GF-D8 (cell line): ENCODE data around the gene TRPT1.
A peak's percentile ranks its signal among the peaks of the same experiment; 100 is the strongest.

Experiments
- DNase-seq: peaks from one replicate; lab custom pipeline; 2025; lab: John Stamatoyannopoulos, UW

TRPT1 gene

DNA sequence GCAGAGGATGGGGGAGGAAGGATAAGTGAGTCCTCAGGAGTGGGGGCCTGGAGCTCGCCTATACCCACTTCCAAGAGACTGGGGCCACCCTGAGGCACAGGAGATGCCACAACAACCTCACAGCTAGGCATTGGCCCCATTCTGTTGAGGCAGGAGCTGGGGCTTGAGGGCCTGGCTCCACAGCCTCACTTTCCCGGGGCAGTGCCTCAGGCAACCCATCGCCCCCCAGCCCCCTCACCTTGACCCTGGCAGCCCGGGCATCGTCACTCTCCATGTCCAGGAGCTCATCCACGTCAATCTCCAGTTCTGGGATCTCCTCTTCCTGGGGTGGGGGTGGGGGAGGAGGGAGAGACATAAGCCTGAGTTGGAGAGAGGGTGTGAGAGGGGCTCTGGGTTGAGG lies 19.0 kb upstream of the TRPT1 start:
- DNase-seq: no peak

DNA sequence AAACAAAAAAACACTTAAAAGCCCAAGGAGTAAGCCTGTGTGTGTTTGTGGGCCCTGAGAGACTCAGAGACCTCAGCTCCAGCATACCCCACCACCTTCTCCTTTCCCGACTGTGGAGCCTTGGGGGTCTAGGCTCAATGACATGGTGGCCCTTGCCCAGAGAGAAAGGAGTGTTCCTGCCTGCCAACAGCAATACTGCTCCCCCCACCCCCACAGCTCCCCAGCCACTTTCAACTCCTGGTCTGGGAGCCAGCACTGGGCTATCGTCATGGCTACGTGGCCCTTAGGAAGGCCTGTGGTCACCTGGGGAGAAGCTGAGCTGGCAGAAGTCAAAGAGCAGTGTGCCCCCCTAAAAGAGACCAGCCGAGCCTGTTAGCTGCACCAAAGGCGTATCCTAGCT lies 18.1 kb upstream of the TRPT1 start:
- DNase-seq: no peak

DNA sequence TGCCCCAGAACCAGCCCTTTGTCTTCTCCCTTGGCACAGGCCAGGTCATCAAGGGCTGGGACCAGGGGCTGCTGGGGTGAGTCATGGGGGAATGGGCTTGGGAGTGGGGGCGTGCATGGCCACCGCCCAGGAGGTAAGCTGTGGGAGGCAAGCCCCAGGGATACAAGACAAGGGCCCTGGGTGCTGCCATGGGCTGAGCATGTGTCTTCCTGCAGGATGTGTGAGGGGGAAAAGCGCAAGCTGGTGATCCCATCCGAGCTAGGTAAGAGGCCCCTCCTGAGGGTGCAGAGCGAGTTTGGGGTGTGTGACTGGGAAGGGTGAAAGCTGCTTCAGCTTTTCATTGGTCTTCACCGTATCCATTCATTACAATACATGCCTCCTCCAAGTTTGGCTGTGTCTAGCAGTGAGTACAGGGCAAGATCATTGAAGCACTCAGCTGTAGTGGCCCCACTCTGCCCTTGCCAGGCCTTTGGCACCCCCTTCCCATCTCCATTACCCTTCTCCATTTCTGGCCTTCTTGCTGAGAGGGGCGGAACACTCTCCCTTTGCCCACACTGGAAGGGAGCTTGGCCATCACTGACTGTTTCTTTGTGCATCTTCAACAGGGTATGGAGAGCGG lies 17.4 kb upstream of the TRPT1 start:
- no peak for DNase-seq

DNA sequence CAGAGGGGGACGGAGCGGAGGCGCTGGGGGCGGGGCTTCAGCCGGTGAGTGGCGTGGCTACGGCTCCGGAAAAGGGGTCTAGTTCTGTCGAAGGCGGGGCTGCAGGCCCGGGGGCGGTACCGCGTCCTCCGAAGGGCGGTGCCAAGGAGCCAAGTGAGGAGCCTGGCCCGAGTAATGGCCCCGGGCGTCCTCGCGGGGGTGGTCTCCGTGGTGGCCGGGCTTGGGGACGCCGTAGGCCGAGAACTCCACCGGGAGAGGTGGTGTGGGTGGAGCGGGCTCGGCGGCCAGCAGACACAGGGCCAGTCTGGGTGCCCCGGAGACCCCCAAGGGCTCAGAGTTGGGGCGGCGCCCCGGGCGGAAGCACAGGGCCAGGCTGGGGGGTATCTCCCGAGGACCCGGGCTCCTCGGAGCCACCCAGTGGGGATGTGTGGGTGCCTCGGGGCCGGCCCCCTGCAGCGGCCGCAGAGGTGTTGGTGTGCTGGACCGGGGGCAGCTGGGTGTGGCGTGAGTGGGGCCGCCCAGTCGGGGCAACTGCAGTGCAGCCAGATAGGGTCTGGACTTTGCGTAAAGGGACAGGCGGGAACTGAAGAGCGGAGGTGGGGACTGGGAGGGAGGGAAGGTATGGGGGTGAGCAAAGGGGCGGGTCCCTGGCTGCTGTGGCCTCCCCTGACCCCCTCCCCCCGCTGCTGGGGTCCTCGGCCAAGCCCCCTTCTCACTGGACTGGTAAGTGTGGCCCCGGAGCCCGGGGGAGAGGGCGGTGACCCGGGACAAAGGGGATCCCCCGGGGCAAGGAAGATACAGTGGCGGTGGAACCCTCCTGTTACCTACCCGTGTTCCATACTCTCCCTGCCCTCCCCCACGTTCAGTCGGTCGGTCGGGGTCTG lies 15.7 kb upstream of the TRPT1 start:
- peak; percentile 96 for DNase-seq

DNA sequence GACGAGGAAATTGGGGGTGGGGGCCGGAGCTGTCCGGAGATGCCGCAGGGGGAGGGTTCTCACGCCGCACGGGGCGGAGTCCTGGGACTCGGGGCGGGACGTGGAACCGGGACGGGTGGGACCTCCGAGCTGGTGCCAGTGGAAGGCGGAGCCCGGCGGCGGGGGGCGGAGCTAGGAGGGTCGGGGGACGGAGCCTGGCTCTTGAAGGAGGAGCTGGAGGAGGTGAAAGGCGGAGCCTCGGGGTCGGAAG lies 15.2 kb upstream of the TRPT1 start:
- DNase-seq: no peak

DNA sequence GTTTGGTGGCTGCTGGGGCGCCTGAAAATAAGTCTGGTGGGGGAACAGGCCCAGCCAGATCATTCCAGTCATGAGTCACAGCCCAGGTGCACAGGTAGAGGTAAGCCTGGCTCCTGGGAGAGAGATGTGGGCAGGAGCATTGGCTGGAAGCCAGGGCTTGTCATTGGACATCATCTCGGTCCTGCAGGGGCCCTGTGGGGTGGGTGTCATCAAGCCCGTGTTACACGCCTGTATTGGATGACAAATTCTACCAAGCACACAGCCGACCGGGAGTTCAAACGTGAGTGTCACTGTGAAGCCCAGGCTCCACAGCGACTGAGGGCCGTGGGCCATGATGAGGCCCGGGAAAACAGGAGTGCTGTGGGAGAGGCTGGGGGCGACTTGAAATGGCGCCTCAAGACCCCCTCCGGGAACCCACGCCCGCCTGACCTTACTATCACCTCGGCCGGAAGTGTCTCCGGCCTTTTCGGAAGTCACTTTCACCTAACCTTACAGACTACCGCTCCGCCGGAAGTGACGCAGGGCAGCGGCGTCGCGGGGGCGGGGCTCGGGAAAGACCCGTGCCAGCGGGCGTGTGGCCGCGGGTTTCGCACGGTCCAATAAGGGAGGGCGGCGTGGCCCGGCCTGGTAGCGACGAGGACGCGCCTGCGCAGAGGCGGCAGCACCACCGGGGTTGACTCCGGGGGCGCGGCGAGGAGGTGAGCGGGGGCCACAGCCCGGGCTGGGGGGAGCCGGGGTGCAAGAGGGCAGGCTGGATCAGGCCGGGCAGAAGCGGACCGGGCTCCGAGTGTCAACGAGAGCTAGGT lies 14.7 kb upstream of the TRPT1 start, which contains the start of gene FKBP2:
Gene FKBP2 (plus strand): TSS at position 661 of the 806 bp plus-strand sequence. CDS start 1,293 bp downstream, outside the sequence.
- DNase-seq: peak; percentile 91

DNA sequence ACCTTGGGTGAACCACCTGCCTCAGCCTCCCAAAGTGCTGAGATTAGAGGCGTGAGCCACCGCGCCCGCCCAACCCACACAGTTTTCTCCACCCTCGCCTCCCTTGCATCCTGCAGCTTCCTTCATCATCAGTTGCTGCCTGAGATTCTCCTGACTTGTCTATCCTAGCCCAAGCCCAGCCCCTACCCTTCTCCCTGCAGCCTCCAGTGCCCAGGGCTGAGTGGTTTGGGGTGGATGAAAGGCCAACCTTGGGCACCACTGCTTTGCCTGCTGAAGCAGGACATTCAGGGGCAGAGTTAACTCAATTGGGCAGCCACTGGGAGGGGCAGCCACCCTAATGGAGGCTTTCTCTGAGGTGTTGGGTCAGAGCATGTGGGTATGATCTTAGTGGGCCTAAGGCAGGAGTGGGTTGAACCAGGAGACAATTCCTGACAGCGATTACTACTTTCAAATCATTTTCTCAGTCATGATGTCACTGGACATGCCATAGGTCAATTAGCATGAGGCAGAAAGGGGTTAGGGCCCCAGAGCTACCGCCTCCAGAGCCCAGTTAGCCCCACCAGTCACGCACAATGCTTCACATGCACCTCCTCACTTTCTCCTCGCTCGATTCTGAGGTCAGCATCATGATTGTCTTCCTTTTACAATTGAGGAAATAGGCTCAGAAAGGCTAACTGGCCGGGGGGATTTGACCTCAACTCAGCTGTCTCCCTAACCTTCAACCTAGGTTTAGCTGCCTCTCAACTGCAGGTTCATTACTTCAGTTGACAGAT lies 13.9 kb upstream of the TRPT1 start:
- DNase-seq: peak; percentile 70

DNA sequence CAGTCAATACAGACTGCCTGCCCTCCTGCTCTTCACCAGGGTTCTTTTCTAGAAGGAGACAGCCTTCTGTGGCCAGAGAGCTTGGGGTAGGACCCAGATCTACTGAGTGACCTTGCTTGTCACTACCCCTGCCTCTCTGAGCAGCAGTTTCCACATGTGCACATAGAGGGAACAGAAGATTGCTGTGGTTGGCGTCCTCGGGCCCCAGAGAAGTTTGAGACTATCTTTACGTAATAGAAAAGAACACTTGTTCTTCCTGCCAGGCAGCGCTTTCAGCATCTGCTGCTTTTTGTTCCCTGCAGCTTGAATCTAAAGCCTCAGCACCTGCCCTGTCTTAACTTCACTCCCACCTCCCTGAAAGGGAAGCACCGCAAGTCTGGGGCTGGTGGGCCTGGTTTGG lies 13.0 kb upstream of the TRPT1 start:
- peak; percentile 81 for DNase-seq

DNA sequence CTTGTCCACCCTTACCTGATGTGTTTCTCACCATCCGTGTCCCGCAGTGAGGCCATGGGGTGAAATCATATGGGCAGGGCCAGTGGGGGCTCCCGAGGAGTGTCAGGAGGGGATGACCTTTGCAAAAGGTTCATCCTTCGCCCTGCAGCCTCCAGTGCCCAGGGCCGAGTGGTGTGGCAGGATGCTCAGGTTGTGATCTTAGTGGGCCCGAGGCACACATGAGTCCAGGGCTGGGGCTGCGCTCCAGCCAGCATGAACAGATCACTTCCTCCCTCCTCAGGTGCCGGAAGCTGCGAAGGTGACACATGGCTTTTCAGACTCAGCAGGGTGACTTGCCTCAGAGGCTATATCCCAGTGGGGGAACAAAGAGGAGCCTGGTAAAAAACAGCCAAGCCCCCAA lies 12.1 kb upstream of the TRPT1 start:
- DNase-seq: no peak

DNA sequence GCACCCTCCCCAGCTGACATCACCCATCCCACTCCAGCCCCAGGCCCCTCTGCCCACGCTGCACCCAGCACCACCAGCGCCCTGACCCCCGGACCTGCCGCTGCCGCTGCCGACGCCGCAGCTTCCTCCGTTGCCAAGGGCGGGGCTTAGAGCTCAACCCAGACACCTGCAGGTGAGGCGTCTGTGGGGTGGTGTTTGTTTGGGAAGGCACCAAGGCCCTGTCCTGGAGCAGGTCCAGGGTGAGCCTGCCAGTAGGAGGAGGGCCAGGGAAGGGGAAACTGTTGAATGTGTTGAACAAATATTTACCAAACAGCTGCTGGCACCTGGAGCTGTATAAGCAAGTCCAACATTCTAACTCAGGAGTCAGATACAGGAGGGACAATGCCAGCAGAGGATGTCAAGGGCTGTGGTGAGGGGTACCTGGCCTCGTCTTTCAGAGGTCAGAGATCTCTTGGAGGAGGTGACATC lies 11.5 kb upstream of the TRPT1 start:
- DNase-seq: no peak

DNA sequence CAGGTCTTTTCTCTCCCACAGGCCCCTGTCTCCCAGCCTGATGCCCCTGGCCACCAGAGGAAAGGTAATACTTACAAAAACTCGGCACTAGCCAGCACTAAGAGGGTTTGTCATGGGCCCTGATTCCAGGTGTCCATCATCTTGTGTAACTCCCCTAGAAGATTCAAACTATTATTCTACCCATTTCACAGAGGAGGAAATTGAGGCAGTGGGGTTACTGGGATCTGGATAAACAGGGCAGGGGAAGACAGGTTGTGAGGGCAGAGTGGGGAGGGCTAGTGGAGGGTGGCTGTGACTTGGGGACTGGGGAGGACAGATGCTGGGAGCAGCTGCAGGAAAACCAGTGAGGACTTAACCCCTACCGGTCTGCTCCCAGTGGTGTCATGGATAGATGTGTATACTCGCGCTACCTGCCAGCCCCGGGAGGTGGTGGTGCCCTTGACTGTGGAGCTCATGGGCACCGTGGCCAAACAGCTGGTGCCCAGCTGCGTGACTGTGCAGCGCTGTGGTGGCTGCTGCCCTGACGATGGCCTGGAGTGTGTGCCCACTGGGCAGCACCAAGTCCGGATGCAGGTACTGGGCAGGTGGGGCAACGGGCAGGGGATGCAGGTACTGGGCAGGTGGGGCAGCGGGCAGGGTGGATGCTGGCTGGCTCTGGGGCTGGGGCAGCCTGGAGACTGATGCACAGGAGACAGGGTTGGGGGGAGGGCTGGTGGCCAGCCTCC lies 9.6 kb upstream of the TRPT1 start:
- no peak for DNase-seq

DNA sequence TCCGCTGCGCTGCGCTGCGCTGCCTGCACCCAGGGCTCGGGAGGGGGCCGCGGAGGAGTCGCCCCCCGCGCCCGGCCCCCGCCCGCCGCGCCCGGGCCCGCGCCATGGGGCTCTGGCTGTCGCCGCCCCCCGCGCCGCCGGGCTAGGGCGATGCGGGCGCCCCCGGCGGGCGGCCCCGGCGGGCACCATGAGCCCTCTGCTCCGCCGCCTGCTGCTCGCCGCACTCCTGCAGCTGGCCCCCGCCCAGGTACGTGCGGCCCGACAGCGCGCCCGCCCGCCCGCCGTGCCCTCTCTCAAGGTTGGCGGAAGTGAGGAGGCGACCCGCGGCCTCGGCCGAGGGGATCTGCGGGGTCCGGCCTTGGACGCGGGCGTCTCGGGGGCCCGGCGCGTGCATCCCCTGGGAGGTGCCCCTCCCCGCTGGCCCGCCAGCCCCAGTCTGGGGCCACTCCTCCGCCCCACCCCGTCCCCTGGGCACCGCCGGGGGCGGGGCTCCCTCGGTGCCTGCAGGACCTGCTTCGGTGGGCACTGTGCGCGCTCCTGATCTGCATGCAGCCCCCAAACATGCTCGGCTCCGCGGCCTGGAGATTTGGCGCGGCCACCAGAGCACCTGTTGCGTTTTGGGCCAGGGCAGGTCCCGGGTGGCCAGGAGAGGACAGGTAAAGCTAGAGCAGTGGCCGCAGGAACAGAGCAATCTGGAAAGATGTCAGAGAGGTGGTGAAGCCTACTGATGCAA lies 8.8 kb upstream of the TRPT1 start:
- no peak for DNase-seq

DNA sequence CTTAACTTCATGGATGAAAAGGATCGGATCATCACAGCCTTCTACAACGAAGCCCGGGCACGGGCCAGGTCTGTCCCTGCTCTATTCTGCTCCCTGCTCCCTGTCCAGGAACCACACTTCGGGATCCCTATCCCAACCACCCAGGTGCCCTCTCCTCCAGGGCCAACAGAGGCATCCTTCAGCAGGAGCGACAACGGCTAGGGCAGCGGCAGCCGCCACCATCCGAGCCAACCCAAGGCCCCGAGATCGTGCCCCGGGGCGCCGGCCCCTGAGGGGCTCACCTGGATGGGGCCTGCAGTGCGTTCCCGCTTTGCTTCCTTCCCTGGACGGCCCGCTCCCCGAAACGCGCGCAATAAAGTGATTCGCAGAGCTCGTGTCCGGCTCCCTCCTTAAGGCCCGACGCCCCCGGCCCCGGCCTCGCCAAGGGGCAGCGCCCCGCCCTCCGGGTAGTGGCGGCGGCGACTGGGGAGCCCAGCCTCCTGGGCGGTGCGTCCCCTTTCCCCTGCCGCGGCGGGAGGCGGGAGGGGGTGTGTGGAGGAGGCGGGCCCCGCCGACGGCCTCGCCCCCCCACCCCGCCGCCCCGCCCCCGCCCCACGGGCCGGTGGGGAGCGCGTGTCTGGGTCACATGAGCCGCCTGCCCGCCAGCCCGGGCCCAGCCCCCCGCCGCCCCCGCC lies 8.1 kb upstream of the TRPT1 start, which contains the start of gene VEGFB:
Gene VEGFB (plus strand): TSS at position 672 of the 674 bp plus-strand sequence. CDS start 250 bp downstream, outside the sequence.
- no peak for DNase-seq

DNA sequence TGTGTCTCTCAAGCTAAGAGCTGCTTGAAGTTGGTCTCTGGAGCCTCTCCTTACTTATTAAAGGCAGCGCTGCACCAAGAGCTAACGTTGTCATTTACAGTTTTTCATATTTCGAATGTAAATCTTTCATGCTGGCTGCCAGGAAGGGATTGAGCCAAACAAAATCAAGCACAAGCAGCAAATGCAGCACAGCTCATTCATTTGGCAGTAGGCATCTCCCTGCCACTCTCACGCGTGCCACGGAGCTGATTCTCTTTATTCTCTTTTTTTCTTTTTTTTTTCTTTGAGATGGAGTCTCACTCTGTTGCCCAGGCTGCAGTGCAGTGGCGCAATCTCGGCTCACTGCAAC lies 7.0 kb upstream of the TRPT1 start:
- DNase-seq: no peak

DNA sequence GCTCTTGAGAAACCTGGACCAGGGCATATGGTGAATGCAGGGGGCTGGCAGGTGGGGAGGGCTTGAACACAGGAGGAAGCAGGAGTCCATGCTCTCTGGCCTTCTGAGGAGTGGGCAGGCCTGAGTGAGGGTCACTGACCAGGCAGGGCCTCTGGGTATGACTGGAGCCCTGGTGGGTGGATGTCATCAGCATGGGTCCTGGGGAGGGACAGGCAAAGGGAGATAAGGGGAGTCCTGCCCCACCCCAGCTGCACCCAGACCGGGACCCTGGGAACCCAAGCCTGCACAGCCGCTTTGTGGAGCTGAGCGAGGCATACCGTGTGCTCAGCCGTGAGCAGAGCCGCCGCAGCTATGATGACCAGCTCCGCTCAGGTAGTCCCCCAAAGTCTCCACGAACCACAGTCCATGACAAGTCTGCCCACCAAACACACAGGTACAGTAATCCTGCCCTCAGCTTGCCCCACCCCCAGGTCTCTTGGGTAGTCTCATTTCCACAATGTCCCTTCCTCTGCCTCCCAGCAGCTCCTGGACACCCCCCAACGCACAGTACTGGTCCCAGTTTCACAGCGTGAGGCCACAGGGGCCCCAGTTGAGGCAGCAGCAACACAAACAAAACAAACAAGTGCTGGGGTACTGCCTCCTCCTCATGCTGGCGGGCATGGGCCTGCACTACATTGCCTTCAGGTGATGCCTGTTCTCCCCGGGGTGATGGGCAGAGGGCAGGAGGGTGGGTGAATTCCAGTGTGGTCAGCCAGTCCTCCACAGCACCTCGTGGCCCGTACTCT lies 6.4 kb upstream of the TRPT1 start:
- DNase-seq: no peak

DNA sequence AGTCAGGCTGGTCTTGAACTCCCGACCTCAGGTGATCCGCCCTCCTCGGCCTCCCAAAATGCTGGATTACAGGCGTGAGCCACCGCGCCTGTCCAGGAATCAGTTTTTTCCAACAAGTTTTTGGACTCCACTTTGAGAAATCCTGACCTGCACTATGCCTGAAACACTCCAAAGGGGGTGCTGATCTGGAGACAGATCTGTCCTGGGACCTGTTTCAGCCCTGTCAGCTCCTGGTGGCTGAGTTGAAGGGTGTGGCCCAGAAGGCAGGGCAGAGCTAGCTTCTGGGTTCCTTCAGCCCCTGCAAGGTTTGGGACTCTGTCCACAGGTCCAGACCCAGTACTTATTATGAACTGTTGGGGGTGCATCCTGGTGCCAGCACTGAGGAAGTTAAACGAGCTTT lies 5.6 kb upstream of the TRPT1 start:
- no peak for DNase-seq

DNA sequence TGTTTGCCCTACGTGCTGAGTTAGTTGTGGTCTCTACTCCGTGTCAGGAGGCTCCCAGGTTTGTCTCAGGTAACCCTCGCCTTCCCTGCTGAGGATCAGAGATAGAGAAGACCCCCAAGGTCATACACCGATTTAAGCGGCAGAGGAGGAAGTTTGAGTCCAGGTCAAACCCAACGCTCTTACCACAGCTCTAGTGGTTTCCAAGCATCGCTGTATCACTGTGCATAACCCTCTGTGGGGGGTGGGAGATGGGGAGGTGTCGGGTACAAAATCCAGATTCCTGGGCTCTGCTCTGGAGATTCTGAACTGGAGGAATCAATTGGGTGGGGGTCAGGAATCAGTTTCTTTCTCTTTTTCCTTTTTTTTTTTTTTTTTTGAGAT lies 5.0 kb upstream of the TRPT1 start:
- no peak for DNase-seq

DNA sequence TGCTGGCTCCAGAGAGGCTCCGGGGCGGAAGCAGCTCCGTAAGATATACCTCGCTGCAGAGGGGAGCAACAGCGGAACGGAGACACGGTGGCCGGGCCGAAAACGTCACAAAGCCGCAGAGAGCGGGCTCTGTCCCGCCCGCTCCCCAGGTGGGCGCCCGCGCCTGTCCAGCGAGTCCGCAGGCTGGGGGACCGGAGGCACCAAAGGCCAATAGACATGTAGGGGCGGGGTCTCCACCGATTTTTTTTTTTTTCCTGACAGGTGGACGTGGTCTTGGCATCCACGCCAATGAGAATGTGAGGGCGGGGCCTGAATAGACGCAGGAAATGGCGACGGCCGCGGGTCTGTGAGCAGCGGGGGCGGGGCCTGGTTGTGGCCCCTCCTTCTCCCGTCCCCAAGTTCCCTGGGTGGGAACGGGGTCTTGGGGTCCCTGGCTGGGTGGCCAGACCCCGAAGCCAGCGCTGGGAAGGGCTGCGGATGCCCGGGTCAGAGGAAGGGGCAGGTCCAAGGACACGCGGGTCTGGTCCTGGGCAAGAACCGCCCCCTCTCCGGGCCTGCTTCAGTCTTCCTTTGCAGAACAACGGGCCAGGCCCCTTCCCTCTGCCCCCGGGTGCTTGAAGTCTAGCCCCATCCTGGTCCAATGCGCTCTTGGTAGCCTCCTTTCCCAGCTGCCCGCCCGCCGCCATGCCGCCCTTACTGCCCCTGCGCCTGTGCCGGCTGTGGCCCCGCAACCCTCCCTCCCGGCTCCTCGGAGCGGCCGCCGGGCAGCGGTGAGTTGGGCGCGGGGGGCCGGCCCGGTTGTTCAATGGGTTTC lies 4.4 kb upstream of the TRPT1 start, which contains the start of gene DNAJC4:
Gene DNAJC4 (plus strand): TSS at position 378 of the 814 bp plus-strand sequence. CDS start 307 bp downstream, at position 685.
- DNase-seq: no peak
